Stimulated activated CD4-positive, alpha-beta T cell treated with anti-CD3 and anti-CD28 coated beads, Interleukin-15, amount 100 ng/mL, for 24 hours (primary cell): ENCODE data around the gene RSPH1.

ENCODE experiments used
- DNase-seq: peaks from one replicate; pipeline ENCODE4 v3.0.0-alpha.2; 2020

RSPH1 gene

GRCh38 chr21:42512346-42513034 lies 16.5 kb upstream of the RSPH1 start:
- no peak for DNase-seq

- DNase-seq = no peak
Observed at GRCh38 chr21:42509244-42509643, 13.2 kb upstream of the RSPH1 start.

GRCh38 chr21:42508371-42508770 lies 12.3 kb upstream of the RSPH1 start:
- no peak for DNase-seq

- no peak for DNase-seq
Observed at GRCh38 chr21:42507418-42507817, 11.4 kb upstream of the RSPH1 start.

- no peak for DNase-seq
Observed at GRCh38 chr21:42505090-42505726, 9.2 kb upstream of the RSPH1 start.

- no peak for DNase-seq
Observed at GRCh38 chr21:42503711-42504110, 7.7 kb upstream of the RSPH1 start.

GRCh38 chr21:42500736-42501135 lies 4.7 kb upstream of the RSPH1 start:
- DNase-seq = no peak

- DNase-seq = no peak
Observed at GRCh38 chr21:42500225-42500624, 4.2 kb upstream of the RSPH1 start.

GRCh38 chr21:42499444-42500112 lies 3.6 kb upstream of the RSPH1 start:
- no peak for DNase-seq

- DNase-seq = no peak
Observed at GRCh38 chr21:42498012-42498411, 2.0 kb upstream of the RSPH1 start.

GRCh38 chr21:42496839-42497202 lies 797 bp upstream of the RSPH1 start:
- DNase-seq = no peak

GRCh38 chr21:42495765-42496119 lies 282 bp downstream of the RSPH1 start:
- no peak for DNase-seq

- no peak for DNase-seq
Observed at GRCh38 chr21:42495027-42495426, 997 bp downstream of the RSPH1 start.

- DNase-seq = no peak
Observed at GRCh38 chr21:42493109-42494060, 2.6 kb downstream of the RSPH1 start.

GRCh38 chr21:42492201-42492600 lies 3.8 kb downstream of the RSPH1 start:
- no peak for DNase-seq

GRCh38 chr21:42491328-42491727 lies 4.7 kb downstream of the RSPH1 start:
- DNase-seq = no peak

- no peak for DNase-seq
Observed at GRCh38 chr21:42490720-42491119, 5.3 kb downstream of the RSPH1 start.

GRCh38 chr21:42489991-42490390 lies 6.0 kb downstream of the RSPH1 start:
- DNase-seq = no peak

- no peak for DNase-seq
Observed at GRCh38 chr21:42489006-42489563, 6.9 kb downstream of the RSPH1 start.

GRCh38 chr21:42486531-42486930 lies 9.5 kb downstream of the RSPH1 start:
- no peak for DNase-seq

- no peak for DNase-seq
Observed at GRCh38 chr21:42486072-42486471, 10.0 kb downstream of the RSPH1 start.

- no peak for DNase-seq
Observed at GRCh38 chr21:42484966-42485365, 11.1 kb downstream of the RSPH1 start.

GRCh38 chr21:42481169-42481568 lies 14.9 kb downstream of the RSPH1 start:
- no peak for DNase-seq
